Measurements from ENCODE around the gene GNAO1.

GNAO1 gene

DNA sequence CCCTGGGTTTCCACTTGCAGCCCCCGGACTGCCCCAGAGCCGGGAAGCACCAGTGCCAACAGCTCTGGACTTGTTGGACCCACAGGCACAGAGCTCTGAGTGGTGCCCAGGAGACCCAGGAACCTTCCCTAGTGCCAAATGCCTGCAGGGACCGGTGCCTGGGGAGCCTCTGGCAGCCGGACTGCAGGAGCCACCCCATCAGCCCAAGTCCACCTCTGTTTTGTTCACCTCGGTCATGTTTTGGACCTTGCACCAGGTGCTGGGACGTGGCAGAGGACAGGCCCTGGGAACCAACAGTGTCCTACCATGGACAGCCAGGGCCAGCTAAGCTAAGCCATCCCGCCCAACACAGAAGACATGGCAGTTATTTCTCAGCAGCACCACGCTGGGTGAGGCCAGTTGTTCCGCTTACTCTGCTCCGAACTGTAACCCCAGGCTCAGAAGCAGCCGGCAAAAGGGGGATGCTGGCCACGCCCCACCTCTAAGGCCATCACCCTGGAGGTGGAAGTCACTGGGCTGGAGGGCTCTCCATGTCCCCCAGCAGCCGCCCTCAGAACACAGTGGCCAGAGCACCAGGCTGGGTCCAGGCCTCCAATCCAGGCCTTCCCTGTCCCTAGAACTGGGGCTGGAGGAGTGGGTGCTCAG, 154.2 kb downstream of the GNAO1 start:
- H3K36me3 Mint-ChIP-seq, result no peaks in the 10 kb centered on the region
- H3K4me1 Mint-ChIP-seq, result no peaks in the 10 kb centered on the region
- H3K27me3 Mint-ChIP-seq, result peaks cover 1% of the 10 kb centered on the region
- no peak overlapping the region for H3K4me3 Mint-ChIP-seq
- no peak for DNase-seq (ENCODE audit: low spot score in 2 of 2)
- no peak overlapping the region for H3K27ac Mint-ChIP-seq
- ATAC-seq (ENCODE audit: low read depth), result no peak
- H3K9me3 Mint-ChIP-seq, result no peaks in the 10 kb centered on the region

- Mint-ChIP-seq H3K36me3 (no peaks in the 10 kb centered on the region), H3K27me3 (peaks cover 6% of the 10 kb centered on the region), H3K4me3 (no peak overlapping the region), H3K9me3 (no peaks in the 10 kb centered on the region), H3K4me1 (no peaks in the 10 kb centered on the region), H3K27ac (no peak overlapping the region)
- no peak for ATAC-seq (ENCODE audit: low read depth)
- no peak for DNase-seq (ENCODE audit: low spot score in 2 of 2)
These were observed 155.0 kb downstream of the GNAO1 start for GRCh38 chr16:56346131-56346890.

- no peak for DNase-seq (ENCODE audit: low spot score in 2 of 2)
- no peaks in the 10 kb centered on the region for H3K36me3 Mint-ChIP-seq
- H3K27me3 Mint-ChIP-seq, result peaks cover 8% of the 10 kb centered on the region
- ATAC-seq (ENCODE audit: low read depth), result no peak
- no peak overlapping the region for H3K4me3 Mint-ChIP-seq
- no peaks in the 10 kb centered on the region for H3K9me3 Mint-ChIP-seq
- no peak overlapping the region for H3K27ac Mint-ChIP-seq
- no peaks in the 10 kb centered on the region for H3K4me1 Mint-ChIP-seq
These were observed 155.9 kb downstream of the GNAO1 start for GRCh38 chr16:56347166-56347565.

DNA sequence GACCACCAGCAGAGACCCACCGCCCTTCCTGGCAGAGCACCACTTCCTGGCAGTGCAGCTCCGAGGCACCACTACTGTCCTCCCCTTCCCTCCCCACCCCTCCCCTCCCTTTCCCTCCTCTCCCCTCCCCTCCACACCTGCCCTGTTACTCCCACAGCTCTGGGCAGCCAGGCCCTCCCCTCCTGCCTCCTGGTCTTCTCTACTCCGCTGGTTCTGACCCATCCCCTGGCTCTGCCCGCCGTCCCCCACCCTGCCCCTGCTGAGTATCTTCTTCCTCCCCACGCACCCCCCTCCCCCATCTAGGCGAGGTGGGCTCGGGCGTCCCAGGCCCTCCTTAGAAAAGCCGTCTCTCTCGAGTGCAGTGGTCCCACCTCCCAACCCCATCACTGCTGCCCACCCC, 156.4 kb downstream of the GNAO1 start:
- no peak for DNase-seq (ENCODE audit: low spot score in 2 of 2)
- no peaks in the 10 kb centered on the region for H3K4me1 Mint-ChIP-seq
- no peaks in the 10 kb centered on the region for H3K9me3 Mint-ChIP-seq
- no peak overlapping the region for H3K4me3 Mint-ChIP-seq
- no peak for ATAC-seq (ENCODE audit: low read depth)
- H3K27me3 Mint-ChIP-seq, result peaks cover 8% of the 10 kb centered on the region
- no peaks in the 10 kb centered on the region for H3K36me3 Mint-ChIP-seq
- no peak overlapping the region for H3K27ac Mint-ChIP-seq

DNA sequence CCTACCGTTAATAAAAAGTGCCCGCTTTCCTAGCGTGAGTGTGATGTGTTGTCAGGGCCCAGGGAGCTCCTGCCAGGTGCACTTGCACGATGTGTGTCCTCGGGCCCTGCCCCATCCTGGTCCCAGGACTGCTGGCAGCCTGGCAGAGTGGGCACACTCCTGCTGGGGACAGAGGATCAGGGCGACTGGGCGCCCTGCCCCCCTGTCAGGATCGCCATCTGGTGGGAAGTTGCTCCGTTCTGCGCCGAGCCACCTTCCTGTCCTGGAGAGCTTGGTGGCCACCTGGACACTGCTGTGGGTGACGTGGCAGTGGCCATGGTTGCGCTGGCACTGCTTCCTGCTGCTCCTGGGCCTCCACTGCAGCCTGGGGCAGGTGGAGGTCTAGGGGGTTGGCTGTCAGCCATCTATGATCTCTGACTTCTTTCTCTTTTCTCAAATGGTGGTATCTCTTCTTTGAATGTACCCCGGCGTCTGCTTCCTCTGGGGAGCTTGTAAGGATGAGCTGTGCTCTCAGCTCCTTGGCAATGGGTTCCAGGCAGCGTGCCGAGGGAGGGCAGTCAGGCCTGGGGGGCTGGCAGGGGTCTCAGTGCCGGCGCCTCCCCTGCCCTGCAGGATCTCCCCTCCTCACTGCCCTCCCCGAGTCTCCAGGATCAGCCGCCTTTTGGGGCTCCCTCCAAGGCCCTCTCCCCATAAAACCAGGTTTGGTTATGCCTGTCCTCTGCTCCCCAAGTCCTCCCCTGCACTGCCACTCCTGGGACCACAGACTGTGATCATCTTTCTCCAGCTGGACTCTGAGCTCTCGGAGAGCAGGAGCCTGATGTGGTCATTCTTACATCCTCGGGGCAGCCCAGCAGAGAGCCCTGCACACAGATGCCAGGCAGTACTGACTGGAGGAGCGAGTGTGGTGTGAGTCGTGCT, 157.1 kb downstream of the GNAO1 start:
- no peaks in the 10 kb centered on the region for H3K9me3 Mint-ChIP-seq
- ATAC-seq (ENCODE audit: low read depth), result no peak
- no peak overlapping the region for H3K27ac Mint-ChIP-seq
- H3K4me3 Mint-ChIP-seq, result no peak overlapping the region
- DNase-seq (ENCODE audit: low spot score in 2 of 2), result no peak
- no peaks in the 10 kb centered on the region for H3K36me3 Mint-ChIP-seq
- H3K27me3 Mint-ChIP-seq, result peaks cover 8% of the 10 kb centered on the region
- no peaks in the 10 kb centered on the region for H3K4me1 Mint-ChIP-seq

DNA sequence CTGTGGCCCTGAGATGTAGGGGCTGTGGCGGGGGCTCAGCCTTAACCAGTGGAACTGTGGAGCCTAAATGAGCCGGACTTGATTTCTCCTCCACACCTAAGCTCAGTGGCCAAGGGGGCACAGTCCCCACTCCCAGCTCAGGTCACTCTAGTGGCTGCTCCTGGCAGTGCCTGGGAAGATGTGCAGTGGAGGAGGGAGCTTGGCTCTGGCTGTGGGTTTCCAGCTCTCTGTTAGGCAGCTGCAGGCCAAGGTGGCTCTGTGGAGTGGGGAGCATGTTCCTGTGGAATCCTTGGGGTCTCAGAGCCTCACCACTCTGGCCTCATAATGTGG, 157.8 kb downstream of the GNAO1 start:
- no peaks in the 10 kb centered on the region for H3K36me3 Mint-ChIP-seq
- H3K4me1 Mint-ChIP-seq, result no peaks in the 10 kb centered on the region
- DNase-seq (ENCODE audit: low spot score in 2 of 2) (no peak), ATAC-seq (ENCODE audit: low read depth) (no peak)
- peaks cover 8% of the 10 kb centered on the region for H3K27me3 Mint-ChIP-seq
- H3K27ac Mint-ChIP-seq, result no peak overlapping the region
- no peak overlapping the region for H3K4me3 Mint-ChIP-seq
- H3K9me3 Mint-ChIP-seq, result no peaks in the 10 kb centered on the region

DNA sequence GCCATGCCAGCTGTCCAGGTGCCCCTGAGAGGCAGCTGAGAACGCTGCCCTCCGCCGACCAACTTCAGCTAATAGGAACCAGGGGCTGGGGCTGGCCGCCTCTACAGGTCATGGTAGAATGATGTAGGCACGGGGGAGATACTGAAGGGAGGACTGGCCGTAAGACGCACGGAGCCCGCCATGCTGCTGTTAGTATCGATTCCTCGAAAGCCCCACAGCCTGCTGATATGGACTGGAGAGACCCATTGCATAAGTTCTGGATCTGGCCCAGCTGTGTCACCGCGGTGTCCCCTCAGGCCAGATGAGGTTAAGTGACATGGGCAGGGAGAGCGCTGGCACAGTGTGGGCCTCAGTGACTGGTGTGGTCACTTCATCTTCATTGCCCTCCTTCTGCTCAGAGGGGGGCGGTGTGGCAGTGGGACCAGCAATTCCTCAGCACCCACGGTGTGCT, 158.4 kb downstream of the GNAO1 start:
- no peak for ATAC-seq (ENCODE audit: low read depth)
- H3K4me3 Mint-ChIP-seq, result no peak overlapping the region
- H3K36me3 Mint-ChIP-seq, result no peaks in the 10 kb centered on the region
- no peak for DNase-seq (ENCODE audit: low spot score in 2 of 2)
- H3K4me1 Mint-ChIP-seq, result no peaks in the 10 kb centered on the region
- peaks cover 8% of the 10 kb centered on the region for H3K27me3 Mint-ChIP-seq
- H3K9me3 Mint-ChIP-seq, result no peaks in the 10 kb centered on the region
- no peak overlapping the region for H3K27ac Mint-ChIP-seq

- H3K9me3 Mint-ChIP-seq, result no peaks in the 10 kb centered on the region
- no peak for ATAC-seq (ENCODE audit: low read depth)
- H3K4me1 Mint-ChIP-seq, result no peaks in the 10 kb centered on the region
- no peak overlapping the region for H3K4me3 Mint-ChIP-seq
- no peak for DNase-seq (ENCODE audit: low spot score in 2 of 2)
- no peaks in the 10 kb centered on the region for H3K36me3 Mint-ChIP-seq
- H3K27ac Mint-ChIP-seq, result no peak overlapping the region
- peaks cover 8% of the 10 kb centered on the region for H3K27me3 Mint-ChIP-seq
These were observed 159.5 kb downstream of the GNAO1 start for GRCh38 chr16:56350491-56351405.

- DNase-seq (ENCODE audit: low spot score in 2 of 2), result no peak
- no peak for ATAC-seq (ENCODE audit: low read depth)
- no peak overlapping the region for H3K27ac Mint-ChIP-seq
These were observed 160.2 kb downstream of the GNAO1 start for GRCh38 chr16:56351481-56351880.

DNA sequence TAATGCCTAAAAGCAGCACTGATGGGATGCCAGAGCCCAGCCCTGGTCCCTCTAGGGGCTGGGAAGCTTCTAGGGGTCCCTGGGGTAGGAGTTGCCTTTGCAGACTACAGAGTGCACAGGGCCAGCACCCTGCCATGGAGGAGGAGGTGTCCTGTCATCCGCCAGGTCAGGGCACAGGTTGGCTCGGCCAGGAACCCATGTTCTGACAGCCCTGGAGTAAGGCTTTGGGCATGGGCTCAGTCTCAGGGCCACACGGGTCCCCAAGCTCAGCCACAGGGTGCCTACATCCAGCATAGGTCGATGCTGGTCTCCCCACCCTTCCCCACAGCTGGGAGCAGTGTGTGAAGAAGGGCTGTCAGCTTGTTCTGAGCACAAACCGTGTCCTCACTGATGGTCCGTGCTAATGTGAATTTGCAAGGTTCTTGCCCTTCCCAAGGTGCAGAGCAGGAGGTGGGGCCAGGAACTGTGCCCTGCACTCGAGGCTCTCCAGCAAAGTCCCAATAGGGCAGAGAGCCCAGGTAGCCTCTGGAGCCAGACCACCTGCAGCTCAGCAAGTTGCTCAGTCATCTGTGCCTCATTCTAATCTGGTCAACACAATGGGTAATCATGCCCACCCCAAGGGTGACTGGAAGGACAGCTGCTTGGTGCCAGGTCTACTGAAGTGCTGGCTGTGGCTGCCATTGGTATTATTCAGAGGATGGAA, 161.2 kb downstream of the GNAO1 start:
- Mint-ChIP-seq H3K36me3 (no peaks in the 10 kb centered on the region), H3K4me3 (no peak overlapping the region), H3K27me3 (peaks cover 8% of the 10 kb centered on the region), H3K4me1 (peaks cover 12% of the 10 kb centered on the region), H3K27ac (no peak overlapping the region), H3K9me3 (no peaks in the 10 kb centered on the region)
- no peak for DNase-seq (ENCODE audit: low spot score in 2 of 2)
- ATAC-seq (ENCODE audit: low read depth), result no peak

More at GRCh38 chr16:56351481-56351880, 160.2 kb downstream of the GNAO1 start:
- H3K4me1 Mint-ChIP-seq, result peaks cover 5% of the 10 kb centered on the region
- no peaks in the 10 kb centered on the region for H3K36me3 Mint-ChIP-seq
- H3K9me3 Mint-ChIP-seq, result no peaks in the 10 kb centered on the region
- no peak overlapping the region for H3K4me3 Mint-ChIP-seq
- H3K27me3 Mint-ChIP-seq, result peaks cover 8% of the 10 kb centered on the region

GRCh38 chr16:56353054-56353921, 162.0 kb downstream of the GNAO1 start:
- Mint-ChIP-seq H3K27ac (no peak overlapping the region), H3K9me3 (no peaks in the 10 kb centered on the region)

DNA sequence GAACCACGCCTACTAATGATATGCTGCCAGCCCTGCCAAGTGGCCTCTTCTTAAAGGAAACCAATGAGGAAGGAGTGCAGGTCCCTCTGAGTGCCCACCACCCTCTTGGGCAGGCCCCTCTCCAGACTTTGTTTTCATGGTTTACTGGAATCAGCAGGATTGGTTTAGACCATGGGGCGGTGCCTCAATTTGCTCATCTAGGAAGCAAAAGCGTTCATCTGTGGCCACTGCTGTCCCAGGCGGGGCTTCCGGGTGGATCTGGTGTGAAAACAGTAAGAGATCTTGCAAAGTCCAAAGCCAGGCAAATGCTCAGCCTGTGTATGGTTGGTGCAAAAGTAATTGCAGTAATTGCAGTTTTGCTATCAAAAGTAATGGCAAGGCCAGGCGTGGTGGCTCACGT, 162.7 kb downstream of the GNAO1 start:
- Mint-ChIP-seq H3K27ac (no peak overlapping the region), H3K27me3 (peaks cover 8% of the 10 kb centered on the region), H3K36me3 (no peaks in the 10 kb centered on the region), H3K4me1 (peaks cover 18% of the 10 kb centered on the region), H3K4me3 (no peak overlapping the region), H3K9me3 (no peaks in the 10 kb centered on the region)
- DNase-seq (ENCODE audit: low spot score in 2 of 2) (no peak), ATAC-seq (ENCODE audit: low read depth) (no peak)

More at GRCh38 chr16:56353054-56353921, 162.0 kb downstream of the GNAO1 start:
- DNase-seq (ENCODE audit: low spot score in 2 of 2), result no peak
- no peaks in the 10 kb centered on the region for H3K36me3 Mint-ChIP-seq
- peaks cover 18% of the 10 kb centered on the region for H3K4me1 Mint-ChIP-seq
- no peak overlapping the region for H3K4me3 Mint-ChIP-seq
- H3K27me3 Mint-ChIP-seq, result peaks cover 8% of the 10 kb centered on the region
- no peak for ATAC-seq (ENCODE audit: low read depth)
